ELF-1 (cell line): Measurements from ENCODE around the gene SOX30.
"Not testable (repeated sequence)": the region's sequence is repeated elsewhere in the genome, so short reads cannot be mapped to it uniquely, and the experiment has no call there.

Source experiments
- DNase-seq: peaks from one replicate; pipeline ENCODE4 v3.0.0-alpha.2; 2016; ENCODE audit warnings: low read depth, low spot score

The SOX30 gene

DNA sequence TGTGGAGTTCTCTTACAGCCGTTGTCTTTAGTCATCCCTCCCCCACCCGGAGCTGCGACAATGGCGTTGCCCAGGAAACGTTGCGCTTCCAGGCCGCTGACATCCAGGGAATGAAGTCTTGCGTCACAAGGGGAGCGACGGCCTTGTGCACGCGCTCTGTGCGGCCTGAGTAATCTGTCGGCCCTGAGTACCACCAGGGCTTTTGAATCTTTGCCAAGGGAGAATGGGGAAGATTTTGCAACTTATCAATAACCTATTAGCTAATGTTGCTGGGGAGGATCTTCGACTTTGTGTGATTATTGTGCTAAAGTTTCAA is at the start of gene SOX30:
TSS of gene SOX30 (minus strand) at position 62 of the 316 bp plus-strand sequence. CDS start 360 bp downstream, outside the sequence.
- no peak for DNase-seq

DNA sequence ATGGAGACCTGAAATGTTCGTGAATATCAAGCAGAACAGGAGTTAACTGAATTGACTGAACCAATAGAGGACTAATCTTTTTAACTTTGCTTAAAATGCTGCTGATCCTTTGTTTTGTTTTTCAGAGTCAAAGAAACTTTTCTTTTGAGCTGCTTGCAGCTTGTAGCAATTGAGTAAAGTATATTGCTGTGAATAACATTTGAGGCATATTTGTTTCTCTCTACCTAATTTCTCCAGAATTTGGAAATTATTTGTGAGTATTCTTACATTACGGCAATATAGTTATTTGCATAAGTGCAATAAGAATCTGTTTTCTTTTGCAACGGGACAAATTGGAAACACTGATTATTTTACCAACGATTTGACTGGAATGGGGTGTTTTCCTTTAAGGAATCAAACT is 46.4 kb upstream of the SOX30 start:
- not testable (repeated sequence) for DNase-seq

DNA sequence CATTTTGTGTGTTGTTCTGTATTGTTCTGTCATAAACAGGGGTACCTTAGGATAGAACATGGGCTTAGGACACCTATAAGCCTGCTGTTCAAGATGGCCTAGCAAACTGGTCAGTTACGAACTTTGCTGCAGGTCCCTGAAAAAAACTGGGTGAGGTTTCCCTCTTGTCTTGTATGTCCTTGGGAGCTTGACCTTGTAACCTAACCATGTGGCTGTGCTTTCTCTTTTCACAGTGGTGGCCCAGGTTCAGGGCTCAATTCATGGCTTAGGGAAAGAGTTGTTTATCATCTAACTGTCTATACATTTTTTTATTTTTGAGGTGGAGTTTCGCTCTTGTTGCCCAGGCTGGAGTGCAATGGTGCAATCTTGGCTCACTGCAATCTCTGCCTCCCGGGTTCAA is 43.9 kb upstream of the SOX30 start:
- DNase-seq = not testable (repeated sequence)

DNA sequence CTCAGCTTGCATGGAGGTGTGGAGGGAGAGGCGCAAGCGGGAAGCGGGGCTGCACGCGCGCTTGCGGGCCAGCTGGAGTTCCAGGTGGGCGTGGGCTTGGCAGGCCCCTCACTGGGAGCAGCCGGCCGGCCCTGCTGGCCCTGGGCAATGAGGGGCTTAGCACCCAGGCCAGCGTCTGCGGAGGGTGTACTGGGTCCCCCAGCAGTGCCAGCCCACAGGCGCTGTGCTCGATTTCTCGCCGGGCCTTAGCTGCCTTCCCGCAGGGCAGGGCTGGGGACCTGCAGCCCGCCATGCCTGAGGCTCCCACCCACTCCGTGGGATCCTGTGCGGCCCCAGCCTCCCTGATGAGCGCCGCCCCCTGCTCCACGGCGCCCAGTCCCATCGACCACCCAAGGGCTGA is 41.6 kb upstream of the SOX30 start:
- DNase-seq = not testable (repeated sequence)

DNA sequence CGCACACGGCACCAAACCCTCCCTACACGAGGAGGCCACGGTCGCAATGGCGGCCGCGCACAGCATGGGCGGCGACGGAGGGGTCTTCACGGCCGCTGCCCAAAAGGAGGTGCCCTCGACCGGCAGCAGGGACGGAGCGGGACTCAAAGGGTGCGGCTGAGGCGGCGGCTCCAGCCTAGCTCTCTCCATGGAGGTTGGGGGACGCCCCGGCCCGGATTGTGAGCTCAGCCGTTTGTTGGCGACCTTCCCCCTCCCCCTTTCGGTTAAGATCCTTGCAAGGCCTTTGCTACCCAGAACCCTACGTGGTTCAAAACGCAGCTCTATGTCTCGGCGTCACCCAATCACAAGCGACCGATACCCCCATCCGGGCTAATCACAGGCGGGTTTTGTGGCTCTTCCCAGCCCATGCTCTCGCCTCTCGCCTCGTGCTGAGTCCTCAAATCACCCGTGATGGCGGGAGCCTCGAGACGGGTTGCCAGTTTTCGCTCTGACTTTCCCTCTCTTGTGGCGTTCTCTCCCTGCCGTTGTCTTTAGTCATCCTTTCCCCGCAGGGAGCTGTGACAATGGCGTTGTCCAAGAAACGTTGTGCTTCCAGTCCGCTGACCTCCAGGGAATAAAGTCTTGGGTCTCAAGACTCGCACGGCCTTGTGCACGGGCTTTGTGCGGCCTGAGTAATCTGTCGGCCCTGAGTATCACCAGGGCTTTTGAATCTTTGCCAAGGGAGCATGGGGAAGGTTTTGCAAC is 38.6 kb upstream of the SOX30 start:
- DNase-seq = no peak

DNA sequence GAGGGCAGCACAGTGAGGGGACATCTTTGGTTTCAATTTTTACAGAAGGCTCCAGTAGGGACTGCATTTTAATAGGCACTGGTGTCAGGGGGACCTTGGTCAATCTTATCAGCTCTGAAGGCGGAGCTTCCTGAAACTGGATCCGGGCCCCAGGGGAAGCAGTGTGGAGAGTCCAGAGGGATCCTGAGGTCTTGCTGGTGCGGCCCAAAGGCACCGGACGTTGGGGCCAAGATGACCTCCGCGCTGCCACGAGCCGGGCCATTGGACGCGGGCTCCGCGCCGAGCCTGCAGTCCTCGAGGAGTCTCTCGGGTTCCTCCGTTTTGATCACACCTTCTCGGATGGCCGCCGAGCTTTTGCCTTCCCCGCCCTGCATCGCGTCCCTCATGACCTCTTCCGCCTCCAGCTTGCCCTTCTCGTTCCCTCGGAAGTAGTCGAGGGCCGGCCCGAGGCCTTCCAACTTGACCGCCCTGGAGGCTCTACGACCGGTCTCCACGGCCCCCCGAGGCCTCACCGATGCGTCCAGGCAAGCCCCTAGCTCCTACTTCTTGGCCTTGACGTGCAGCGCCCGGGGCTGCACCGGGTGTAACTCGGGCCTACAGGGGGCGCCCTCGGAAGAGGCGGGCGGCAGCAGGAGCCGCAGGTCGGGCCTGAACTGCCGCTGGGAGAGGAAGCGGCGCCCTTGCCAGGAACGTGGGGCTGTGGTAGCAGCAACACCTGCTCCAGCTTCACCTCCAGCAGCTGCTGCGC is 37.9 kb upstream of the SOX30 start:
- DNase-seq = no peak

DNA sequence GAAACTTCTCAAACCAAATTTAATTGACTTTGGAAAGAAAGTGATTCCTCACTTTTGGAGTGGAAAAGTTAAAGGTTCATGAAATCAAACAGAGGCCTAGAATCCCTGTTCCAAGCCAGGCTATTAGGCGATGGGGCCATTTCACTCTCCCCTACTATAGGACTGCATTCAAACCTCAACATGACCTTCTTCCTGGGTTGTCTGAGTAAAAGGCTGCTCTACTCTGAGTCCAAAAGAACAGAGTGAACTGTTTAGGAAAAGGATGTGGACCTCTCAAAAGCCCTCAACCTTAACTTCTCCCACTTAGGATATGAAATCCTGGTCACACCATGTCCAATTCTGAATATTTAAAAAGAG is 34.9 kb upstream of the SOX30 start:
- no peak for DNase-seq

DNA sequence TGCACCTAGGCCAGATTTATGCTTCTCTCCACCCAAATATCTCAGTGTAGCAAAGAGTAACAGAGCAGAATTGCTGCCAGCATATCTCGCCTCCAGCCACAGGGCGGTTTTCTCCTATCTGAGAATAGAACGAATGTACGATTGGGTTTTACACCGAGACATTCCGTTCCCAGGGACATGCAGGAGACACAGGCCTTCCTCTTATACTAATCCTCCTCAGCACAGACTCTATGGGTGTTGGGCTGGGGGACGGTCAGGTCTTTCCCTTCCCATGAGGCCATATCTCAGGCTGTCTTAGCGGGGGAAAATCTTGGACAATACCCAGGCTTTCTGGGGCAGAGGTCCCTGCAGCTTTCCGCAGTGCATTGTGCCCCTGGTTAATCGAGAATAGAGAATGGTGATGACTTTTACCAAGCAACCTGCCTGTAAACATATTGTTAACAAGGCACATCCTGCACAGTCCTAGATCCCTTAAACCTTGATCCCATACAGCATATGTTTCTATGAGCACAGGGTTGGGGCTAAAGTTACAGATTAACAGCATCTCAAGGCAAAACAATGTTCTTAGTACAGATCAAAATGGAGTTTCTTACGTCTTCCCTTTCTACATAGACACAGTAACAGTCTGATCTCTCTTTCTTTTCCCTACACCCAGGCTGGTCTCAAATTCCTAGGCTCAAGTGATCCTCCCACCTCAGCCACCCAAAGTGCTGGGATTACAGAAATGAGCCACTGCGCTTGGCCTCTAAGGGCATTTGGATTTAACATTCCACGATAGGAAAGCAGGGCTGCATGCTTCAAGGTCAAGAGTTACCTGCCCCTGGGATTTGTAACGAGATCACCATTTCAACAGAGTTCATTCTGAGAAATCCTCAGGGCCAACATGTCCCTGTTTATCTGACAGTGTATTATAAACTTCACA is 34.3 kb upstream of the SOX30 start:
- not testable (repeated sequence) for DNase-seq

DNA sequence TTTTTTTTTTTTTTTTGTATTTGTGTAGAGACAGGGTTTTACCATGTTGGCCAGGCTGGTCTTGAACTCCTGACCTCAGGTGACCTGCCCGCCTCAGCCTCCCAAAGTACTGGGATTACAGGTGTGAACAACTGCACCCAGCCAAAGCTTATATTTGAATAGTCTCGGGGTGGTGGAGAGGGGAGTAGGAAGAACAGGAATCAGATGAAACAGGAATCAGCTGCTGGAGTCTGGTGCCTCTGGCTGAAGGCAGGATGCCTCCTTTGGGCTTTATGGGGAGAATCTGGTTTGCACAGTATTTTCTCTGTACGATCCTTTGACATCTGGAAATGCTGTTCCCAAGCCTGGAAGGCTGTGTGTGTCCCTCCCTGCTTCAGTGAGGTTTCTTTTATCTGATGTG is 30.0 kb upstream of the SOX30 start:
- DNase-seq = no peak

DNA sequence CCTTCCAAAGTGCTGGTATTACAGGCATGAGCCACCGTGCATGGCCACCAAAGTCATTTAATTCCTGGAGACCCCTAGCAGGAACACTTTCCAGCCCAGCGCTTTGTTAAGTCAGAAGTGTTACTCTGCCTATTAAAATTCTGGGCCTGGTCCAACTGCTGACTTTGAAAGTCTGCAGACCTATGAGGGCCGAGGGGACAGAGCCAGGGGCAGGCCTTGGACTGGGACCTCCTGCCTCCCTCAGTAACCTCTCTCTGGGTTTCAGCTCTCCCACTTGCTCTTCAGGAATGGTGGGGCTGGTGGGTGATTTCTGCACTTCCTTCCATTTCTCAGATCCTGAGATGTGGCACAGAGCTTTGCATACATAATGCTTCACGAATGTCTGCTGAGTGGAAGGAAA is 28.8 kb upstream of the SOX30 start:
- no peak for DNase-seq

DNA sequence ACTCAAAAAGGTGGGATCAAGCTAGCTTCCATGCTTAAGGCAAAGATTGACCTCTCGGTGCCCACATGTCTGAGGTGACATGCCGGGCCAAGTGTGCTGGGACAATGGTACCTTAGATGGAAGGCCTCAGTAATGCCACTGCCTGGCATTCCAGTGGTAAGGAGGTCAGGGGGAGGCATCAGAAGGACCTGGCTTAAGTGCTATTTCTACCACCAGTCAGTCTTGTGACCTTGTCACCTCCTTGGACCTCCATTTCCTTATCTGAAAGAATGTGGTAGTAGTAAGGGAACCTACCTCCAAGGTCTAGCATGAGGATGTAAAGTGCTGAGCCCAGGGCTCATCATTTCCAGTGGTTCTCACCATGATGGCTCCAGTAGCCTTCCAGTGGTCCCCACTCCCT is 28.0 kb upstream of the SOX30 start:
- no peak for DNase-seq

DNA sequence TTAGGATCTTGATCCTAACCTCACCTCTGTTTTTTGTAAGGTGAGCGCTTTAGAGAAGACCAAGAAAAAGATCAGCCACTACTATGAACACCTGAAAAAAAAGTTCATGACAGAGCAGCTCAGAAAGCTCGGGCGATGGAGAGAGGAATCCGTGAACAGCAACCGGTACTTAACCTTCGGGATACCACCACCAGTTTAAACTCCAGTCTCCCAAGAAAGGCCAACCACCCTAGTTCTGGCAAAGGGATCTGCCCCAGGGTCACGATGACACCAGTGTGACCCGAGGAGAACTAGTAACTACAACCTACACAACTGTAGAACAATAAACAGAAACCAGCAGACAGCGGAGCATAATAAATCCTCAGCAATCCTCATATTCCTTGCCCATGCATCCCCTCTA is 27.6 kb upstream of the SOX30 start:
- DNase-seq = no peak

DNA sequence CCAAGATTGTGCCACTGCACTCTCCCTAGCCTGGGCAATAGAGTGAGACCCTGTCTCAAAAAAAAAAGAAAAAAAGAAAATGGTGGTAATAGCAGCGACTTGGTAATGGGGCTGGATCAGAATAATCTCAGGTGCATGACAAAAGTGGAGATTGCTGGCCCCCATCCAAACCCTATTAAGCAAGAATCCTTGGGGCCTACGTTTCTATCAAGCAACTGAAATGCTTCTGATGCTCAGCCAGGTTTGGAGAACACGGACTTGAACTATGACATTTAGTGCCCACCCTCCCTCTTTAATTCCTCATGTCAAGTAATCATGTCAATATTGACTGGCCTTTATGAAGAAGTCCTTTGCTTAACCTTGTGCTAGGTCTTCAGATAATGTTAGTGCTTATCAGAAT is 25.7 kb upstream of the SOX30 start:
- DNase-seq = no peak

DNA sequence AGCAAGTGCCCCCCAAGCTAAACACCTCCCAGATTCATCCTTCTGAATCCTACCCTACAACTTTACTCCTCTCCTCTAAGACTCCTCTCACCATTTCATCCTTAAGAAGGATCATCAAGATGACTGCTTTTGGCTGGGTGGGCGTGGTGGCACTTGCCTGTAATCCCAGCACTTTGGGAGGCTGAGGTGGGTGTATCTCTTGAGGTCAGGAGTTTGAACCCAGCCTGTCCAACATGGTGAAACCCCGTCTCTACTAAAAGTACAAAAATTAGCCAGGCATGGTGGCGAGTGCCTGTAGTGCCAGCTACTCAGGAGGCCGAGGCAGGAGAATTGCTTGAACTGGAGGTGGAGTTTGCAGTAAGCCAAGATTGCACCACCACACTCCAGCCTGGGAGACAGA is 22.1 kb upstream of the SOX30 start:
- not testable (repeated sequence) for DNase-seq

DNA sequence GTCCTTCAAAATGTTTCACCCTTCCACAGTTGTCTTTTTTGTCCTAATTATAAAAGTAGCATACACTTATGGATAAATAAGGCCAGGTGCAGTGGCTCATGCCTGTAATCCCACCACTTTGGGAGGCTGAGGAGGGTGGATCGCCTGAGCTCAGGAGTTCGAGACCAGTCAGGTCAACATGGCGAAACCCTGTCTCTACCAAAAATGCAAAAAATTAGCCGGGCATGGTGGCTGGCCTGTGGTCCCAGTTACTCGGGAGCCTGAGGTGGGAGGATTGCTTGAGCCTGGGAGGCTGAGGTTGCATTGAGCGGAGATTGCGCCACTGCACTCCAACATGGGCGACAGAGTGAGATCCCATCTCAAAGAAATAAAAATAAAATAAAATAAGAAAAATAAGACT is 20.7 kb upstream of the SOX30 start:
- no peak for DNase-seq

DNA sequence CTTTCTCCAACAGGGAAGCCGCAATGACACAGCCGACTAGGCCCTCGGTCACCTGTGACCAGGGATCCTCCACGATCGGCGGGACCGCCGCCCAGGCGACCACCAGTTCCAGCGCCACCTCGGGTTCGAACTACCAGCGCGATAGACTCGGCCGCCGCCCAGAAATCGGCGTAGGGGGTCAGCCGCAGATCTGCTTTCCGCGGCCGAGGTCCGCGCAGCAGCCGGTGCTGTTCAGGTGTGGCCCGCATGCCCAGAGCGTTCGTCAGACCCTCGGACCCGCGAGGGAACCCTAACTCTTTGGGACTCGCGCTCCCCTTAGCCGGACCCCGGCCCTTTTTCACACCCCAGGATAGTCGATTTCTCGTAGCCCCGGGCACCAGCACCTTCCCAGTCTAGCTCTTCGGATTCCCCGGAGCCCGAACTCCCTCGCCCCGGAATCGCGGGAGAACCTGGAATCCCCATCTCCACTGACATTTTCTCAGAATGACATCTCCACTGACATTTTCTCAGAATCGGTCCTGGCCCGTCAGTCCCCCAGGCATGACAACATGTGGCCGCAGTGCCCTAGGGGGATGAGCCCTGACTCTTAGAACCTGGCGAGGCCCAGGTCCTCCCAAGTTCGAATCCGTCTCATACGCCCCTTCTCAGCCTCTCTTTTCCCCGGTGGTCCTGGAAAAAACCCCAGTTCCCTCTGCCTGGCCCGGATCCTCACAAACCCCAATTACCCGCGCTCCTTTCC is 19.5 kb upstream of the SOX30 start:
- DNase-seq = peak; percentile 19

DNA sequence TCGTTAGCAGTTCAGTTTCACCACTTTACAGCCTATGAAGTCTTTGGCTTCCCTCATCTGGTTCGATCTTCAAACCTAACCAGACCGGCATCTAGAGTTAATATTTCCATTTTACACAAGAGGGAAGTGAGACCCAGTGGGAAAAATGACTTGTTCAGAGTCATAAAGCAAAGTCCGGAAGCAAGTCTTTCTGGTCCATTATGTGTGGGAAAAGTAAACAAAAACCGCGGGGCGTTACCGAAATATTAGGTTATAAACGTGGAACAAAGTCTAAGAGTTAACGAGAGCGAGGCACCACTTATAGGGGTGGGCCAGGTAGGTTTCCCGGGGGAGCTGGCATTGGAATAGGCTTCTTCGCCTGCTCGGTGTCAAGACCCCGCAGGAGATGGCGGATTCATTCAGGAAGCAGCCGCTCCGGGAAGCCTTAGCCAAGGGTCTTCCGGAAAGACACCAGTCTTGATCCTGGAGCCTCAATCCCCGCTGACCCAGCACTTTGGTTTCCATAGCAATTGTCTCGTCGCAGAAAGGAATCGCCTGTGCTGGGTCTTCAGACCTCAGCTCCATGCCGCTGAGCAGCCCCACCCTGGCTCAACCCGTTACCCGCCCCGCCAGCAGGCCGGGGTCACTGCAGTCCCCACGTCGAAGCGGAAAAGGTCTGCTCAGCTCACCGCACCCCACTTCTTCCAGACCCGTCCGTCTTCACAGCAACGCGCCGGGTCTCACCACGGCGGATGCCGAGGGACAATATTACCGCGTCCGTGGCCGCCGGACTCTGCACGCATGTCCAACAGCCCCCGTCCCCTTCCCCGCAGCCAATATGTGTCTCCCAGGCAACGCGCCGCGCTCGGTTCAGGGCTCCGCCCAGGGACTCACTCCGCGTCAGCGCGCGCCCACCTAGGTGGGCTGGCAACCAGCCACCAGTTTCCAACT is 18.7 kb upstream of the SOX30 start, which contains the start of gene C5orf52:
TSS of gene C5orf52 (plus strand) at position 872 of the 930 bp plus-strand sequence. CDS start 82 bp downstream, outside the sequence.
- DNase-seq = peak; percentile 70

DNA sequence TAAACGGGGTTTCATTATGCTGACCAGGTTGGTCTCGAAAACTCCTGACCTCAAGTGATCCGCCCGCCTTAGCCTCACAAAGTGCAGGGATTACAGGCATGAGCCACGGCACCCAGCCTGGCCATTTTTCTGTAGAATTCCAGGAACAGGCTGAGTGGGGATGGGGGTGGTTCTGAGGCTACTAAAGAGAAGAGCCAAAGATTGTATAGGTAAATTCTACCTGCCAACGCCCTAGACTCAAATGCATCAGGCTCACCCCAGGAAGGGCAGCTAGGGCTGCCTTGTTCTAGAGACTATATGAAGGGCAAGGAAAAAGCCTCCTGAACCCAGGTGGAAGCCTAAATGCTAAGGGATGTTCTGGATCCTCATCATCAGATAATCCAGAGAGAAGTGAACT is 17.5 kb upstream of the SOX30 start:
- DNase-seq = no peak

DNA sequence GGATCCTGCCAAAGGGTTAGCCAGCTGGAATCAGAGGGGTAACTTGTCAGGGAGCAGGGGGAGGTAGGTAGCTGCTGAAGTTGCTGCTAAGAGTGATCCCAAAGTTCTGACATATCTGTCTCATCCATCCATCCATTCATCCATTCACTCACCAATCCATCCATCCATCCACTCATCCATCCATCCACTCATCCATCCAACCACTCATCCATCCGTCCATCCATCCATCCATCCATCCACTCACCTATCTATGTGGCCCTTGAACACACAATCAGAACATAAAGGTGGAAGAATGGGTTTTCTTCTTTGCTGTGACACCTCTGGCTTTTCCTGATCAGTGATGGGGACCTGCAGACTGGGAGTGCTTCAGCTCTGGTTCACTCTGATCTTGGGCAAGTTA is 16.1 kb upstream of the SOX30 start:
- DNase-seq = no peak

DNA sequence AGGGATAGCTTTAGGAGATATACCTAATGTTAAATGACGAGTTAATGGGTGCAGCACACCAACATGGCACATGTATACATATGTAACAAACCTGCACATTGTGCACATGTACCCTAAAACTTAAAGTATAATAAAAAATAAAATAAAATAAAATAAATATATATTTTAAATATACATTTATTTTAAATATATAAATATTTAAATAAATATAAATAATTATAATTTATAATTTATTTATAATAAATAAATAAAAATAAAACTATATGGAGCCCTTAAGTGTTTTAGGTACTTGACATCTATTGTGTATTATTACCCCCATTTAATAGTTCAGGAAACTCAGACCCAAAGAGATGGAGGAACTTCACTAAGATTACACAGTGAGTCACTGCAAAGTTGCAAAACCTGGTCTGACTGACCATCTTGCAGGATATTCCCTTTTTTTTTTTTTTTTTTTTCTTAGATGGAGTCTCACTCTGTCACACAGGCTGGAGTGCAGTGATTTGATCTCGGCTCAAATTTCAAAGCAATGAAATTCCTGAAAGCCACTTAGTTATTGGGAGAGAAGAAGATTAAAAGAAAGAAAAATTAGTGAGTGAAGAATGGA is 13.3 kb upstream of the SOX30 start:
- DNase-seq = no peak
